GM18519 (cell line): ENCODE measurements around the gene ATXN10.
"Not testable (repeated sequence)": the region's sequence is repeated elsewhere in the genome, so short reads cannot be mapped to it uniquely, and the experiment has no call there.

Experiments
- ATAC-seq: cut with Tn5 transposase; IDR thresholded peaks from one replicate; pipeline ENCODE4 v1.9.1; 2021; ENCODE audit warnings: mild to moderate bottlenecking, moderate library complexity; ENCODE audit not compliant: unreplicated experiment, low FRiP score

Gene ATXN10

DNA sequence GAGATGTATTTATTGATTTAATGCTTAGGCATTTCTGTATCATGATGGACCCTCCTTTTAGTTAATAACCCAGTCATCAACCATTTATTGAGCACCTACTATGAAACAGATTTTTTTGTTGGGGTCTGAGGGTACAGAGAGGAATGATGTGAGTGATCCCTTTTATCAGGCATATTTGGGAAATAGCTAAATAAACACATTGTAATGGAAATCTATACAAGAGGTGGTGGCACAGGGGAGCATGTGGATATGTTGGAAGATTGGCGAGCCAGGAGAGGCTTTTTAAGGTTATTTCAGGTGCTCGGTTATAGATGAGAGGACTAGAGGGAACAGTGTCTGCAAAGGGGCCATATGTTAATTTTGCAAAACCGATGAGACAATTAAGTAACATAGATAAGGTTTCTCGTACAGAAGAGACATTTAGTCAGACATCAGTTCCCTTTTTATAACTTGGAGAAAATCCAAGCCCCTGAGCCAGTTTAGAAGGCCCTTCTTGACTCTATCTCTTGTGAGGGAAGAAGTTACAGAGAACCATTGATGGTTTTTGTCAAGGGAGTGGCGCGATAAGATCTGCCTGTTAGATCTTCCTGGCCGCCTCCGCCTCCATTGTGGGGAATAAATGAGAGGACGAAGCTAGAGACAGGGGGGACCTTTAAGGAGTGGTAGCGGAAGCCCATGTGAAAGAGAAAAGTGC lies 2.0 kb downstream of the ATXN10 start:
- ATAC-seq, result no peak

DNA sequence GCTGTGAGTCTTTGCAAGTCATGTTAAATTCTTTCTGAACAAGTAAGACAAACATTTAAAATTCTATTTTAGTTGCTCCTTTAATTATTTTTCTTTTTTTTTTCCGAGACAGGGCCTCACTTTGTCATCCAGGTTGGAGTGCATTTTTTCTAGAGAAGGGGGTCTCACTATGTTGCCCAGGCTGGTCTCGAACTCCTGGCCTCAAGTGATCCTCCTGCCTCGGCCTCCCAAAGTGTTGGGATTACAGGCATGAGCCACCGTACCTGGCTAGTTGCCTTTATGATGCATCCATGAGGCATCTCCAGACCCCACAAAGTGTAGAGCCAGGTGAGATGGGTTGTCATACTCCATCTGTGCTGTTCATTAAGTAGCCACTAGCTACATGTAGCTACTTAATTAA lies 4.4 kb downstream of the ATXN10 start:
- no peak for ATAC-seq

DNA sequence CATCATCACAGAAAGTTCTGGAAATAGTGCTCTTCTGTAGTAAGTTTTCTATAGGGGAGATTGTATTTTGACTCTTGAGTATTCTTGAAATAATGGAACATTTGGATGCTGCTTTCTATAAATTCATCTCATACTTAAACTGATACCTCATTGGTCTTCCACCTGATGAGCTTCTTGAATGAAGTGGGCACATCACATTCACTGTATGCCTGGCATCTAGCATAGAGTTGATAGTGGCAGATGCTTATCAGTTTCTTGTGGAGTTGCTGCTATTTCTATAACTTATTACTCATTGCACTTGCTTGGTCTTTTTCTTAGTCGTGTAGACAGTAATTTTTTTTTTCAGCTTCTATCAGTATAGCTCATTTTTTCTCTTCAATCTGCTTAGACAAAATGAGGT lies 5.4 kb downstream of the ATXN10 start:
- no peak for ATAC-seq

DNA sequence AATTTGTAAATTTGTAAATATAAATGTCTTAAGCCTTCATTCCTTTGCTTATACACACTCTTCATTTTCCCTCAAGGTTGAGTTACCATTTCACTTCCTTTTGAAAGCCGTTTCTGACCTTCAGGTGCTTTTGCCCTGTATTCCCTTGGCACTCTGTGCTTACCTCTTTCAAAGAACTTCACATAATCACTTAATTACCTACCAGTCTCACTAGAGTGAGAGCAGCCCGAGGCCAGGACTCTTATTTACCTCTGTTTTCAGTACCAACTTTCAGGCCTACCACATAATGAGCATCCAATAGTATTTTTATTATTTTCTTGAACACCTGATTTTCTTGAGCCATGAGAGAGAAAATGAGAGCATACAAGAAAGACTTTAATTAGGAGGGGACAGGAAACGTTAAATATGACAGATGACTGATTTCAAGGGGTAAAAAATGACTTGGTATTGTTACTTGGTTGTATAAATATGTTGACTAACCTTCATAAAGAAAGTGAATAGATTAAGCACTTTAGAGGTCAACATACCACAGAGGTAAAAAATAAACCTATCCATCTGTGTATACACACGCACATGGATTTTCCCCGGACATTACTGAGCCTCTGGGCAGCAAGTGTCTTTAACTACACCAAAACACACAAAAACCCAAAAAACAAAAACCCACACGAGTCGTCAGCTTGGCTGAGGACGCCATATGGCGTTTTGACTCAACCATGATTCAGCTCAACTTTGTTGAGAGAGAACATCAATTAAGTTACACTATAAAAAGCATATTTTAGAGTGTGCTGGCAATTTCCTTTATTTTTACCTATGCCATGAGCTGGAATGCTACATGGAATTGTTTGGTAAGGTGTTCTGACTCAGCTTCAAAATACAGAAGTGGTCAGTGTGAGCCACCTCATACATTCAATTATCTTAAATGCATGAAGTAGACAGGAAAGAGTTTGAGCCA lies 7.6 kb downstream of the ATXN10 start:
- ATAC-seq, result no peak

DNA sequence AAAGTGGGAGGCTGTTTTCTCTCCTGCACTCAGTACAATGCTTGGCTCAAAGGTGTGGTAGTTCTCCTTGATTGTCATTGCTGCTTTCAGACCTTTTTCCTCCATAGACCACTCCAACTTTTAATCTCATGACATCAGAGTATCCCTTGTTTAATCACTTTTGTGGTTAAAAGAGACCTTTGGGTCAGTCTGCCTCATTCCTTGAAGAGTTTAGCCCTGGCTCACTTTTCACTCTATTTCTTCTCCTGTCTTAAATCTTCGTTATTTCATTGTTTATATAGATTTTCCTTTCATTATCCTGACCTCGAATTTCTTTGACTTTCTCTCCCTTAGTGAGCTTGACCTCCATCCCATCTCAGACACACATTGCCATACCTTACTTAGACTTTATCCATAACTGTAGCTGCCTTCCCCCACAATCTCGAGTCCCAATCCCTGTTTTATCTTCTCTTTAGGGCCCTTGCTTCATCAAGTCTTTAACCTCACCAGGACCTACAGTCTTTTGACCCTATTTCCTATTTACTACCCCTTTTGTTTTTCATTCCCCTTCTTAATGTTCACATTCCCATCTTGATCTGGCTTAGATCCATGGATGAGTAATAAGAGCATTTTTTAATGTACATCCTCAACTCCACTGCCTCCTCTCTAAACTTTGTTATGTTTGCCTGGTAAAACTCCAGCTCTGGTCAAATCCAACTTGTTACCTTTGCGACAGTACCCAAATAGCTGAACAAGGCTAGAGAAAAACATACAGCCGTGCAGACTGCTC lies 9.5 kb downstream of the ATXN10 start:
- ATAC-seq, result no peak

DNA sequence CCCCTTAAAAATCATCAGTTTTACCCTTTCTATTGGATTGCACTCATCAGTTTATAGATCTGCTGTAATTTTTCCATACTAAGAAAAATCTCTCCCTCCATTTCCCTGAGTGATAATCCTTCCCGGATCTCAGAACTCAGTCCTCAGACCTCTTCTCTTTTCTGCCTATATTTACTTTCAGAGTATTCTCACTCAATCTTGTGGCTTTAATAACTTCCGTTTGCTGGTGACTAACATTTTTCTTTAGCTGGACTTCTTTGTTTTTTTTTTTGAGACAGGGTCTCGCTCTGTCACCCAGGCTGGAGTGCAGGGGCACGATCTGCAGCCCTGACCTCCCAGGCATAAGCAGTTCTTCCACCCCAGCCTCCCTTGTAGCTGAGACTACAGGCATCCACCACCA lies 10.4 kb downstream of the ATXN10 start:
- no peak for ATAC-seq

DNA sequence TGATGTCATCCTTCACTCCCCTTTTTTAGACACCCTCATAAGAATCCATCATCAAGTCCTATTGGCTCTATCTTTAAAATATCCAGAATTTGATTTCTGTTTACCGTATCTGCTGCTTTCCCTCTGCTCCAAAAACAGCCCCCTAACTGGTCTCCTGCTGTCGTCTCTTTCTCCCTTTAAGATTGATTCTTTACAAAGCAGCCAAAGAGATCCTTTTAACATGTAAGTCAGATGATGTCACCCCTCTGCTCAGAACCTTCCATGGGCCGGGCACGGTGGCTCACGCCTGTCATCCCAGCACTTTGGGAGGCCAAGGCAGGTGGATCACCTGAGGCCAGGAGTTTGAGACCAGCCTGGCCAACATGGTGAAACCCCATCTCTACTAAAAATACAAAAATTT lies 11.1 kb downstream of the ATXN10 start:
- ATAC-seq, result not testable (repeated sequence)

DNA sequence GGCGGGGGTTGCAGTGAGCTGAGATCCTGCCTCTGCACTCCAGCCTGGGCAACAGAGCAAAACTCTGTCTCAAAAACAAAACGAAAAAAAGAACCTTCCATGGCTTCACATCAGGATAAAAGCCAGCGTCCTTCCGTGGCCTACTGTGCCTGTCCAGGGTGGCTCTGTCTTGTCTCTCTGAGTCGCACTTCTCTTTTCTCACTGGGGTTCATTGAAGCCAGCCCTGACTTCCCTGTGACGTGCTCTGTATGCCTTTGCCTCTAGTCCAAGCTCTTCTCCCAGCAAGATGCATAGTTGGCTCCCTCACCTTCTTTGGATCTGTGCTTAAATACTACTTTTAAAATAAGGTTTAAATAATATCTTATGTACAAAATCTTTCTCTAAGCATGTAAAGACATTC lies 11.6 kb downstream of the ATXN10 start:
- ATAC-seq, result no peak

DNA sequence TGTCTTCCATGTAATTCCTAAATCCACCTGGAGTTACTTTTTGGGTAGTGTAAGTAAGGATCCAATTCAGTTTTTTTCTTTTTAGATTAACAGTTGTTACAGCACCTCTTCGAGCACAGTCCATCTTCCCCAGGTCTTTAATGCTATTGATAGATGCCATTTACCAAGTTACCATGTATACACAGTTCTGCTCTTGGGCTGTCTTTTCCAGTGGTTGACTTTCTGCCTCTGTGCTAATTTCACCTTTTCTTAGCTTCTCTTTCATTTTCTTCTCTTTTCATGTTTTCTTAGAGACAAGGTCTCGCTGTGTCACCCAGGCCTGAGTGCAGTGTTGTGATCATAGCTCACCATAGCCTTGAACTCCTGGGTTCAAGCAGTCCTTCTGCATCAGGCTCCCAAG lies 12.0 kb downstream of the ATXN10 start:
- ATAC-seq, result no peak

DNA sequence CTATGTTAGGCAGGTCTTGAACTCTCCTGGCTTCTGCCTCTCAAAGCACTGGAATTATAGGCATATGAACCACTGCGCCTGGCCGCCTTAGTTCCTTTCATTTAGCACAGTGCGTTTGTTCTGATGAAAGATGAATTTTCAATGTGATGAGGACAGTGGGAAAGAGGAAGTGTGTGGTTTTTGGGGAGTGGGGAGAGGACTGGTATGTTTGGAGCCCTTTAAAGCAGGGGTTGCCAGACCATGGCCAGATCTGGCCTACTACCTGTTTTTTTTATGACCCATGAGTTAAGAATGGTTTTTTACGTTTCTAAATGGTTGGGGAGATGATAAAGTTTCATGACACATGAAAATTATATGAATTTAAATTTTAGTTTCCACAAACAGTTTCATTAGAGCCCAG lies 12.5 kb downstream of the ATXN10 start:
- no peak for ATAC-seq

DNA sequence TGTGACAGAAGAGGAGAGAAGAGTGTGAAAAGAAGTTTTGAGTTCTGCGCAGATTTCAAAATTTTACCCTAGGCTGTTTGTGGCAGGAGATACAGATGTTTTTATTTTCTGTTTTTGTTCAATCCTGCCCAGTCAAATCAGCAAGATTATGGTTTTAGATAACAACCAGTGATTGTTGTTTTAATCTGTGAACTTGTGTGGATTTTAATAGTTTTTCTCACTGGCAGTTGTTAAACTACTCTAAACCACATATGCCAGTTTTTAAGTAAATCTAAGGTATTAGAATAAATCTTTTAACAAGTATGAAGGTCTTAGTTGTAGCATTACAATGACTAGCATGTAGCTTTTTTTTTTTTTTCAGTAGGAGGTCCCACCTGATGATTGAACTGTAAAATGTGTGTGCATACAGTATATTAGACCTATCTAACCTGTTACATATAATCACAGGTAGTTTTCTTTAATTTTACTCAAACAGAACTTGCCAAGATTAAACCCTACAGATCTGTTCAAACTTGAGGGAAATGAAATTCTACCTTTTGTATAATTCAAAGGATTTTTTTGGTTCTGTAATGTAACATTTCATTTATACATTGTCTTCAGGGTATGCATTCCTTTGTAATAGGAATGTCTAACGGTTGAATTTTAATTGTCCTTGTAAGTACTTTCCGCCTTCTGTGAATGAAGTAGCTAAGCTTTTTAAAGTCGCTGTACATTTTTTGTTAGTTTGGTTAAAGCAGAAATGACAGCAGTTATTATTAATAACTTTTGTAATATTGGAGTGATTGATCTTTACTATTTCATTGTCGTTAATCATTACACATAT lies 13.3 kb downstream of the ATXN10 start:
- no peak for ATAC-seq

DNA sequence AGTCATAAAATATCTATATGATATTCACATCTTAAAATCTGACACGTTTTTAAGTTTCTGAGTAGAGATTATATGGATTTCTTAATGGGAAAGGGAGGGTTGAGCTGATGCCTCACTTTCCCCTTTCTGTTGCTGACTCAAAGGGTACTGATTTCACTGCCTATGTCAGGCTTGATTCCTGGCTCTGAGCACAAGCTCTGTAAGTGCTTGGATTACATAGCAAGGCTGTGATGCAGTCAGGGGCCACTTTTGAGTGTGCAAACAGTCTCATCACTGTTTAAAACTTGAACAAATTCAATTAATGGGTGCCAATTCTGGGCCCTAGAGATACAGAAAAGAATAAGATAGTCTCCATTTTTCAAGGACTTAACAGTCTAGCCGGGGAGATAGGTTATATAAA lies 14.4 kb downstream of the ATXN10 start:
- ATAC-seq, result no peak

DNA sequence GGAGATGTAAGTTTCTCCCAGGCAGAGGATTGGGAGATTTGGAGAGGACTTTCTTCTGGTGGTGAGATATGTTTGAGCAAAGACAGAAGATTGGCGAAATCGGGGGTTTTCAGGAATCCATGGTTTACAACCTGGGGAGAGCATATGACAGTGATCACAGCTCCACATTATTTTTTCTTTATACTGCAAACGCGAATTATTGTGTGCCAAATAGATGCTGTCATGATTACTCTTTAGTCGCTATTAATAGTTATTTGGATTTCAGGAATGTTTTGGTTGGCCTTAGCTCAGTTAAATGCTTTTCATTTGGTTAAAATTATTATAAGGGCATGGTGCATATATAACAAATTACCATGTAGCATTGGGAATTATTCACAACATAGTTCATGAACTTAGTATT lies 15.2 kb downstream of the ATXN10 start:
- no peak for ATAC-seq

DNA sequence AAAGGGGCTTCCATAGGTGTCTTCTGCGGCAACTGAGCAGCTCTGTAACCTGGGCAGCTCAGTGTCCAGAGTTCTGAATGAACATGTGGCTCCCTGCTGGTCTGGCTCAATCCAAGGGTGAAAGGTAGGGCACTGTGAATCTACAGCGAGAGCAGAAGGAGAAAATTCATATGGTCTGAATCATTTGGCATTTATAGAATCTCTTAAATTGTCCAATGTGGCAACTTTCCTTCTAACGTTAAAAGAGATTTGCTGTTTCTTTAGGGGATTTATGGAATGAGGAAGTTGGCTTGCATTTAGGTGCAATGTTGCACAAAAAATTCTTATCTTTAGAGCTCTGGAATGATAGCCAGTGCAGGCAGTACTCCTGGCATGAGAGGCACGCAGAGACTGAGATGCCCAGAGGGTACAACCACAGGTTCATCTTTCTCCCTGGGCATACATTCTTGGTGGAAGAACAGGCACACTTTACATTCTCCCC lies 17.0 kb downstream of the ATXN10 start:
- ATAC-seq, result no peak

DNA sequence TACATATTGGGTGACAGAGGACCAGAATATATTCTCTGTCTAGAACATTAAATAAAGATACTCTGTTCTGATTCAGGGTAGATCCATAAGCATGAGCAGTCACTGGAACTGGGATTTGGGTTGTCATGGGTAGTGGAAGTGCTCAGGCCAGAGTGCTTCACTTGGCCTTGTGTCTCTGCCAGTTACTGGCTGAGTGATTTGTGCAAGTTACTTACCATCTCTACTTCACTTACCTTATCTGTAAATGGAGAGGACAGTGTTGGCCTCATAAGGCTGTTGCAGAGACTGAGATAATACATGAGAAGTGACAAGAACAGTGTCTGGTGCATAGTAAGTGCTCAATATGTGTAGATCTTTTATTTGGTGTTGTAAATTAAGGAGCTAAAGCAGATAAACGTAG lies 17.6 kb downstream of the ATXN10 start:
- no peak for ATAC-seq

DNA sequence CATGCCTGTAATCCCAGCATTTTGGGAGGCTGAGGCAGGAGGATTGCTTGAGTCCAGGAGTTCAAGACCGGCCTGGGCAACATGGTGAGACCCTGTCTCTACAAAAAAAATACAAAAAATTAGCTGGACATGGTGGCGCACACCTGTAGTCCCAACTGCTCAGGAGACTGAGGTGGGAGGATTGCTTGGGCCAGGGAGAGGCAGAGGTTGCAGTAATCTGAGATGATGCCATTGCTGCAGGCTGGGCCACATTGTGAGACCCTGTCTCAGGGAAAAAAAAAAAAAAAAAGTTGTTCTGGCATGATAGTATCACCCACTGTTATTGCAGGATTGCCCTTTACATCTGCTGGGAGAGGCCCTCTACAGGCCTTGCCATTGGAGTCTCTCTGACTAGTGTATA lies 18.4 kb downstream of the ATXN10 start:
- ATAC-seq, result no peak

DNA sequence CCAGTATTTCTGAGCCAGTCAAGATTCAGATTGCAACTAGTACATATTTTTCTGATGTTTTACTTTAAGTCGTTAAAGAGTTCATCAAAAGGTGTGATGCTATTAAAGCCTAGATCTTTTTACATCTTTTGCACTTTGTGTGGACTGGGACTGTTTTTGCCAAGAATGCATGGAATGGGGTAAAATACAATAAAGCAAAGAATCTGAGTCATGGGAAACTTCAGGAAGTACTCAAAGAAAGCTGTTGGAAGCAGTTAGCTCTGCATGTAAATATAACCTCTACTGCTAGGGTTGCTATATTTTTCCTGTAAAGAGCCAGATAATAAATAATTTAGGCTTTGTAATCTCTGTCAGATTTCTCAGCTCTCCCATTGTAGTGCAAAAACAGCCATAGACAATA lies 20.9 kb downstream of the ATXN10 start:
- ATAC-seq, result no peak

DNA sequence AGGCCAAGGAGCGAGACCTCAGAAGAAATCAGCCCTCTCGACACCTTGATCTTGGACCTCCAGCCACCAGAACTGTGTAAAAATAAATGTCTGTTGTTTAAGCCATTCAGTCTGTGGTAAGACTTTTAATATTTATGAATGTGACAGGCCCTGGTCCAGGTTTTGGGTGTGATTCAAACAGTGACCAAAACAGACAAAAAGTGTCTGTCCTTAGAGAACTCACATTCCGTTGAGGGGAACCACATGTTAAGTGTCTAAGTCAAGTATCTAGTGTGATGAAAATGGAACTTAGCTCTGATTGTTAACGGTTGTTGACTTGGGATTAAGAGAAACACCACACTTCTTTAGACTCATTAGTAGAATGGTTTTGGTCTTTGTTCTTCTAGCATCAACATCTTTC lies 22.2 kb downstream of the ATXN10 start:
- ATAC-seq, result no peak

DNA sequence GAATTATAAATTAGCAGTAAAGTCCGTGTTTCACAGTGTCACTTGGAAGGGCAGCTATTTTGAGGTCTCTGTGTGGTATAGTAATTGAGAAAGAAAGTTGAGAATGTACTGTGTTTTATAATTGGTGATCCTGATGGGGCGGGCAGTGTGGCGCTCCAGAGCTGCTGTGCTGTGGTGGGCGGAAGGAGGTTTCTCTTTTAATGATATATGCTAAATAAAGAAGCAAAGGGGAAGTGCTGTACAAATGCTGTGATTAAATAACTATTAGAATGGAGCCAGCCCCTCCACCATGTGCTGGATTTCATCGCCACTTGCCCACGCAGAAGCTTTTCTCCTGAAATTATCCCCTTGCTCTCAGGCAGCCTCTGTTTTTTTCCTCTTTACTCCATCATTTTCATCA lies 24.6 kb downstream of the ATXN10 start:
- ATAC-seq, result no peak

DNA sequence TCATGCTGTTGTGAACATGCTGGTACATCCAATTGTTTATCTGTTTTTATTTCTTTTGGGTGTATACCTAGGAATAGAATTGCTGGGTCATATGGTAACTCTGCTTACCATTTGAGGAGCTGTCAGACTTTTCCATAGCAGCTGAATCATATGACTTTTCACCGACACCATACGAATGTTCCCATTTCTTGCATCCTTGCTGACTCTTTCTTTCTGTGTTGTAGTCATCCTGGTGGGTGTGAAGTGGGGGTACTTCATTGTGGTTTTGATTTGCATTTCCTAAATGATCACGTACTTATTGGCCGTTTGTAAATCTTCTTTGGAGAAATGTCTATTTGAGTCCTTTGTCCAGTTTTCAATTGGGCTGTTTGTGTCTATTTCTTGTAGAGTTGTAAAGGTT lies 26.5 kb downstream of the ATXN10 start:
- ATAC-seq, result no peak
